Stimulated activated naive CD4-positive, alpha-beta T cell treated with Interleukin-2 at 50 U/mL for 16 hours (primary cell): ENCODE data around the gene NGEF.

Experiments
- DNase-seq: peaks from one replicate; lab custom pipeline; 2025; lab: John Stamatoyannopoulos, UW

NGEF gene

GRCh38 chr2:233044974-233045605 is 32.0 kb upstream of the NGEF start:
- DNase-seq: no peak

- no peak for DNase-seq
These were observed 29.5 kb upstream of the NGEF start for GRCh38 chr2:233042549-233042948.

GRCh38 chr2:233041722-233042323 is 28.8 kb upstream of the NGEF start:
- DNase-seq: no peak

- no peak for DNase-seq
These were observed 27.5 kb upstream of the NGEF start for GRCh38 chr2:233040571-233040970.

- DNase-seq: no peak
These were observed 26.9 kb upstream of the NGEF start for GRCh38 chr2:233039846-233040530.

- no peak for DNase-seq
These were observed 26.3 kb upstream of the NGEF start for GRCh38 chr2:233039212-233039845.

GRCh38 chr2:233037078-233037477 is 24.0 kb upstream of the NGEF start:
- no peak for DNase-seq

- DNase-seq: no peak
These were observed 23.2 kb upstream of the NGEF start for GRCh38 chr2:233036162-233036838.

- DNase-seq: no peak
These were observed 22.5 kb upstream of the NGEF start for GRCh38 chr2:233035426-233036161.

- DNase-seq: no peak
These were observed 21.2 kb upstream of the NGEF start for GRCh38 chr2:233034091-233034882.

- no peak for DNase-seq
These were observed 20.6 kb upstream of the NGEF start for GRCh38 chr2:233033672-233034071.

- no peak for DNase-seq
These were observed 19.7 kb upstream of the NGEF start, which contains the start of gene NEU2 for GRCh38 chr2:233032551-233033320. NEU2 (plus strand) TSS chr2:233032672; CDS start chr2:233032672, 0 bp downstream.

GRCh38 chr2:233031556-233032500 is 18.8 kb upstream of the NGEF start:
- DNase-seq: no peak

- no peak for DNase-seq
These were observed 16.3 kb upstream of the NGEF start for GRCh38 chr2:233029321-233029720.

- DNase-seq: no peak
These were observed 13.2 kb upstream of the NGEF start for GRCh38 chr2:233026198-233026813.

GRCh38 chr2:233025706-233026105 is 12.7 kb upstream of the NGEF start:
- no peak for DNase-seq

GRCh38 chr2:233023761-233024410 is 10.8 kb upstream of the NGEF start:
- no peak for DNase-seq
